ENCODE results near the gene SEC62. TPM values are rescaled to one million over a fixed set of nuclear protein-coding genes. Genes with fewer than 3 reads are reported as not detected.

Gene SEC62
- total and polyA plus RNA-seq, 4 donors, result 69.3 to 125 (median 95.1) TPM

DNA sequence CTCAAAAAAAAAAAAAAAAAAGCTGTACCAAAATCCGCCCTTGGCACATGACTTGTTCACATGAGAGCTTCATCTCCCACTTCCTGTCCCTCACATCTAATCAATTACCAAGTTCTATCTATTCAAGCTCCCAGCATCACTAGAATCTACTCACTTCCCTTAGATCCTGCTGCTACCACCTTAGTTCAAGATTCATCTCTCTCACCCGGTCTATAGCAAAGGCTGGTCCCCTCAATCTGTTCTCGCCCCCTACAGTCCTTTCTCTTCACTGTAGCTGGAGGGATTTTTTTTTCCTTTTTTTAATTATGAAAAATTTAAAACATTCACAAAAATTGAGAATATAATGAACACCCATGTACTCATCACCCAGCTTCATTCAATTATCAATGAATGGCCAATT, 54.5 kb downstream of the SEC62 start:
- Histone ChIP-seq H3K4me1 (ENCODE audit: control insufficient read depth in 1 of 2, insufficient read depth in 2 of 2, low read length in 2 of 2) (no peaks in the 10 kb centered on the region), H3K27ac (ENCODE audit: low read depth in 1 of 2, low read length in 2 of 2) (no peak overlapping the region), H3K36me3 (ENCODE audit: control insufficient read depth in 1 of 2, insufficient read depth in 2 of 2, low read length in 1 of 2) (no peaks in the 10 kb centered on the region), H3K4me3 (ENCODE audit: low read length in 2 of 2) (no peak overlapping the region), H3K27me3 (ENCODE audit: control insufficient read depth in 1 of 2, insufficient read depth in 2 of 2, low read length in 1 of 2) (no peaks in the 10 kb centered on the region), H3K9me3 (ENCODE audit: control insufficient read depth, low read length) (no peaks in the 10 kb centered on the region)
- ATAC-seq (ENCODE audit: low FRiP score) (no peak), DNase-seq (no peak)
- intact Hi-C loops (cut with DNase I), result no loop called here
- WGBS, 2 donors, result 89 to 93% methylated on average over 3 of the region's 3 CpGs

DNA sequence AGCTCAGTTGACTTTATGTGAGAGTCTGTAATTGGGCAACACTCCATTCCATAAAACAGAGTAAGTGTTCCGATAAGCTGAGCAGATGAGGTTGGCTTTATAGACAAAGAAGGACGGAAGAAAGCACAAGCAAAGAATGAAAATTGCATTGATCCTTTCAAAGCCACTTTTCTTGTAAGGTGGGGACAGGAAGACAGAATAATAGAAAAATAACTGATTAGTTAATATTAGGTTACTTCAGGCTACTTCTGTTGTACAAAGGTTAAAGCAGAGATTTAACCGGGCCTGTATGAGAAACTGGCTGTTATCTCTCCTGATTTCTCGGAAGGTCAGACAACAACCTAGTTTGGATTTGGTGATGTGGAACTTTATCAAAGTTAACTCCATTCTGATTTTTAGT, 55.7 kb downstream of the SEC62 start:
- H3K4me3 ChIP-seq (ENCODE audit: low read length in 2 of 2), result no peak overlapping the region
- WGBS, 2 donors, result 93 to 94% methylated on average over 4 of the region's 4 CpGs
- intact Hi-C loops (cut with DNase I), result no loop called here
- H3K36me3 ChIP-seq (ENCODE audit: control insufficient read depth in 1 of 2, insufficient read depth in 2 of 2, low read length in 1 of 2), result no peaks in the 10 kb centered on the region
- no peak overlapping the region for H3K27ac ChIP-seq (ENCODE audit: low read depth in 1 of 2, low read length in 2 of 2)
- ATAC-seq (ENCODE audit: low FRiP score) (no peak), DNase-seq (no peak)
- no peaks in the 10 kb centered on the region for H3K9me3 ChIP-seq (ENCODE audit: control insufficient read depth, low read length)
- H3K27me3 ChIP-seq (ENCODE audit: control insufficient read depth in 1 of 2, insufficient read depth in 2 of 2, low read length in 1 of 2), result no peaks in the 10 kb centered on the region
- H3K4me1 ChIP-seq (ENCODE audit: control insufficient read depth in 1 of 2, insufficient read depth in 2 of 2, low read length in 2 of 2), result no peaks in the 10 kb centered on the region

DNA sequence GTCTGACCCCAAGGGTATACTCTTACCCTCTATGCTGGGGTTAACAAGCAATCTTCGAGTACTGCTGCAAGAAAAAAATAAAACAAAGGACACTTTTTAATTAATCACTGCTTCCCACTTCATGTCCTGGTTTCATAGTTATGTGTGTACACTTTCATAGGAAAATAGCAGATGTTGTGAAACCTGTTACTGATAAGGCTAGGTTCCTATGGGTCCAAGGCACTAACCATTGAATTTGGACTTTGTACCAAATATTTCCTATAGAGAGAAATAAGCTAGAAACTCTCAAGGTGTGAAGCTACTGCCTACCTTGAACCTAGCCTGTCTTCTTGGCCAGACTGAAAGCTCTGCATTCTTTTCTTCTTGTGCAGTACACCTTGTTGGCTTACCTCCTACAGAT, 56.6 kb downstream of the SEC62 start:
- no peak overlapping the region for H3K27ac ChIP-seq (ENCODE audit: low read depth in 1 of 2, low read length in 2 of 2)
- intact Hi-C loops (cut with DNase I), result no loop called here
- WGBS, 2 donors, result 86 to 88% methylated on average over 1 of the region's 1 CpG
- DNase-seq (no peak), ATAC-seq (ENCODE audit: low FRiP score) (no peak)
- no peaks in the 10 kb centered on the region for H3K36me3 ChIP-seq (ENCODE audit: control insufficient read depth in 1 of 2, insufficient read depth in 2 of 2, low read length in 1 of 2)
- no peaks in the 10 kb centered on the region for H3K9me3 ChIP-seq (ENCODE audit: control insufficient read depth, low read length)
- H3K27me3 ChIP-seq (ENCODE audit: control insufficient read depth in 1 of 2, insufficient read depth in 2 of 2, low read length in 1 of 2), result no peaks in the 10 kb centered on the region
- H3K4me1 ChIP-seq (ENCODE audit: control insufficient read depth in 1 of 2, insufficient read depth in 2 of 2, low read length in 2 of 2), result no peaks in the 10 kb centered on the region
- H3K4me3 ChIP-seq (ENCODE audit: low read length in 2 of 2), result no peak overlapping the region

DNA sequence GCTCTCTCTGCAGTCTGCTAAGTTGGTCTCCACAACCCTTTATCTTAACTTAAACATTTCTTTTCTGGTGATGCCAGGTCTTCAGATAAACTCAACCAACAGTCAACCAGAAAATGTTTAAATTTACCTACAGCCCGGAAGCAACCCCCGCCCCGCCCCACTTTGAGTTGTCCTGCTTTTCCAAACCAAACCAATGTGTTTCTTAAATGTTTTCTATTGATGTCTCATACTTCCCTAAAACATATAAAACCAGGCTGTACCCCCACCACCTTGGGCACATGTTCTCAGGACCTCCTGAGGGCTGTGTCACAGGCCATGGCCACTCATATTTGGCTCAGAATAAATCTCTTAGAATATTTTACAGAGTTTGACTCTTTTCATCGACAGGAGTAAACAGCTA, 58.0 kb downstream of the SEC62 start:
- no peak for DNase-seq
- WGBS, 2 donors, result 85 to 92% methylated on average over 4 of the region's 4 CpGs
- Histone ChIP-seq H3K4me1 (ENCODE audit: control insufficient read depth in 1 of 2, insufficient read depth in 2 of 2, low read length in 2 of 2) (no peaks in the 10 kb centered on the region), H3K9me3 (ENCODE audit: control insufficient read depth, low read length) (no peaks in the 10 kb centered on the region), H3K27ac (ENCODE audit: low read depth in 1 of 2, low read length in 2 of 2) (no peak overlapping the region), H3K4me3 (ENCODE audit: low read length in 2 of 2) (no peak overlapping the region), H3K36me3 (ENCODE audit: control insufficient read depth in 1 of 2, insufficient read depth in 2 of 2, low read length in 1 of 2) (no peaks in the 10 kb centered on the region), H3K27me3 (ENCODE audit: control insufficient read depth in 1 of 2, insufficient read depth in 2 of 2, low read length in 1 of 2) (no peaks in the 10 kb centered on the region)
- intact Hi-C loops (cut with DNase I), result no loop called here
- ATAC-seq (ENCODE audit: low FRiP score), result no peak

DNA sequence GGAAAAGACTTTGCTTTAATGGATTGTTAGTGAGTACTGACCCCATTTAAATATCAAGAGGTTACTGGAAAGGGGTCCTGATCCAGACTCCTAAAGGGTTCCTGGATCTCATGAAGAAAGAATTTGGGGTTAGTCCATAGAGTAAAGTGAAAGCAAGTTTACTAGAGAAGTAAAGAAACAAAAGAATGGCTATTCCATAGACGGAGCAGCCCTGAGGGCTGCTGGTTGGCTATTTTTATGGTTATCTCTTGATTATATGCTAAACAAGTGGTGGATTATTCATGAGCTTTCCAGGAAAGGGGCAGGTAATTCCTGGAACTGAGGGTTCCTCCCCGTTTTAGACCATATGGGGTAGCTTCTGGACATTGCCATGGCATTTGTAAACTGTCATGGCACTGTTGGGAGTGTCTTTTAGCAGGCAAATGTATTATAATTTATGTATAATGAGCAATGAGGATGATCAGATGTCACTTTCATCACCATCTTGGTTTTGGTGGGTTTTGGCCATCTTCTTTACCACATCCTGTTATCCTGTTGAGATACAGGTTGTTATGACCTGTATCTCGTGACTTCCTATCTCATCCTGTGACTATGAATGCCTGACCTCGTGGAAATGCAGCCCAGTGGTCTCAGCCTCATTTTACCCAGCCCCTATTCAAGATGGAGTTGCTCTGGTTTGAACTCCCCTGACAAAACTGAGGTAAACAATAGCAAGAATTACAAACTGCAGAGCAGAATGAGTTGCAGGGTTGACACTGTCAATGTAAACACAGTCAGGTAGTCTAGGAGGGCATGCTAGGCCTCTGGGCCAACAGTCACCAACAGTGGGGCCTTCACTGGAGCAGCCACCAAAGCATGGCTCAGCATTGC, 60.9 kb downstream of the SEC62 start:
- intact Hi-C loops (cut with DNase I), result no loop called here
- 76 to 86% methylated on average over 4 of the region's 4 CpGs for WGBS, 2 donors
- H3K9me3 ChIP-seq (ENCODE audit: control insufficient read depth, low read length), result no peaks in the 10 kb centered on the region
- no peak for DNase-seq
- no peaks in the 10 kb centered on the region for H3K36me3 ChIP-seq (ENCODE audit: control insufficient read depth in 1 of 2, insufficient read depth in 2 of 2, low read length in 1 of 2)
- H3K27ac ChIP-seq (ENCODE audit: low read depth in 1 of 2, low read length in 2 of 2), result no peak overlapping the region
- peaks cover 0 to 2% of the 10 kb centered on the region in 2 donors for H3K27me3 ChIP-seq (ENCODE audit: control insufficient read depth in 1 of 2, insufficient read depth in 2 of 2, low read length in 1 of 2)
- ATAC-seq (ENCODE audit: low FRiP score), result no peak
- H3K4me3 ChIP-seq (ENCODE audit: low read length in 2 of 2), result no peak overlapping the region
- H3K4me1 ChIP-seq (ENCODE audit: control insufficient read depth in 1 of 2, insufficient read depth in 2 of 2, low read length in 2 of 2), result no peaks in the 10 kb centered on the region

DNA sequence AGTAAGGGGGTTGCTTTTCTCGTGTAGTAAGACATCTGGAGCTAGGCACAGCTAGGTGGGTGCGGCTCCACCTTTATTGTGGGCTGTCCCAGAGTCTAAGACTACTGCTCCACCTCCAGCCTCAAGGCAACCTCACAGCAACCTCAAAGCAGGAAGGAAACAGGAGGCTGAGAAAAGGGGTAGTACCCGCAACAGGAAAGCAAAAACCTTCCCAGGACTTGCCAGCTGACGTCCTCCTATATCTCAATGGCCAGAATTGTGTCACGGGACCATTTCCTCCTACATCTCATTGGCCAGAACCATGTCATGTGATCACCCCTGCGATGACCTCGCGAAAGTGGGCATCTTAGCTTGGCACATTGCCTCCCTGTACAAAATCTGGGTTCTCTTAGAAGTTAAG, 66.9 kb downstream of the SEC62 start:
- H3K27ac ChIP-seq (ENCODE audit: low read depth in 1 of 2, low read length in 2 of 2), result no peak overlapping the region
- H3K9me3 ChIP-seq (ENCODE audit: control insufficient read depth, low read length), result no peaks in the 10 kb centered on the region
- H3K4me3 ChIP-seq (ENCODE audit: low read length in 2 of 2), result no peak overlapping the region
- peaks cover 0 to 2% of the 10 kb centered on the region in 2 donors for H3K27me3 ChIP-seq (ENCODE audit: control insufficient read depth in 1 of 2, insufficient read depth in 2 of 2, low read length in 1 of 2)
- no peaks in the 10 kb centered on the region for H3K4me1 ChIP-seq (ENCODE audit: control insufficient read depth in 1 of 2, insufficient read depth in 2 of 2, low read length in 2 of 2)
- DNase-seq (no peak), ATAC-seq (ENCODE audit: low FRiP score) (no peak)
- no peaks in the 10 kb centered on the region for H3K36me3 ChIP-seq (ENCODE audit: control insufficient read depth in 1 of 2, insufficient read depth in 2 of 2, low read length in 1 of 2)
- WGBS, 2 donors, result 82 to 84% methylated on average over 8 of the region's 8 CpGs
- intact Hi-C loops (cut with DNase I), result no loop called here

DNA sequence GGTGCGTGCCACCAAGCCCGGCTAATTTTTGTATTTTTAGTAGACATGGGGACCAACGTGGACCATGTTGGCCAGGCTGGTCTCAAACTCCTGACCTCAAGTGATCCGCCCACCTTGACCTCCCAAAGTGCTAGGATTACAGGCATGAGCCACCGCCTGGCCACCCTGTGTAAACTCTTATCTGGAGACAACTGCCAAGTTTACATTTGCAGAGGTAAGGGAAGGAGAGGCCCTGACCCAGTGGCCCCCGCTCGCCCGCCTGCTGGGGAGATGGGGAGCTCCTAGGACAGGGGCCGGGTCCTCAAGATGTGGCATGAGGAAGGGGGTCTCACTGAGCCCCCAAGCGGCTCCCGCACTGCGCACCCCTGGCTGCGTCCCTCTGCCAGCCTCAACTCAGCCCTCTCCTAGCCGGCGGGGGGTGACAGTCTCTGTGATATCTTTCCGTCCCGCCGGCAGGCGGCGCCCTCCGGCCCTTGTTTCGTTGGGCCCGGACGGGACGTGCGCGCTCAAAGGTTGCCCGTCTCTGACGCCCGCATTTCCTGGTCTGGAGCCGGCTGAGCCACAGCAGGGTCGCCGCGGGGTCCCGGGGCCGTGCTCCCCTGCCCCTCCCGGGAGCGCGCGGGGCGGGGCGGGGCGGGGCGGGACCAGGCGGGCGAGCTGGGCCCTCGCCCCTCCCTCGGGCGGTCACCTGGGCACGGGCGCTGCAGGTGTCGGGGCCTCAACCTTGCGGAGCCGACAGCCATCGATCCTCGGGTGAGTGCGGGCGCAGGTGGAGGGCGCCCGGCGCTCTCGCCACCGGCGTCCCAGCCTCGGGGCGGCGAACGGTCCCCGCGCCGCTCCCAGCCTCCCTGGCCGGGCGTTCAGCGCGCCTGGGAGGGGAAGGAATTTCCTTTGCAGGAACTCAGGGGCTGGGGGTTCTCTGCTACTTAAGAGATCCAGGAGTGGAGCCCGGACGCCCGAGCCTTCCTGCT, 71.1 kb downstream of the SEC62 start, which contains the start of gene GPR160:
Gene GPR160 (plus strand): TSS at position 533 of the 971 bp plus-strand sequence. CDS start 45,978 bp downstream, outside the sequence.
- no peak within 1 kb of the TSS for H3K27ac ChIP-seq (ENCODE audit: low read depth in 1 of 2, low read length in 2 of 2)
- H3K9me3 ChIP-seq (ENCODE audit: control insufficient read depth, low read length), result no peaks in the 10 kb centered on the region
- intact Hi-C loops (cut with DNase I), result no loop called here
- no peaks in the 10 kb centered on the region for H3K27me3 ChIP-seq (ENCODE audit: control insufficient read depth in 1 of 2, insufficient read depth in 2 of 2, low read length in 1 of 2)
- peak within 1 kb of the TSS; percentile 30 to 34 for H3K4me3 ChIP-seq (ENCODE audit: low read length in 2 of 2)
- H3K4me1 ChIP-seq (ENCODE audit: control insufficient read depth in 1 of 2, insufficient read depth in 2 of 2, low read length in 2 of 2), result no peaks in the 10 kb centered on the region
- WGBS, 2 donors, result 5% methylated on average over 64 to 78 of the region's 78 CpGs
- DNase-seq, result peak; percentile 85 to 89
- peak; percentile 44 for ATAC-seq (ENCODE audit: low FRiP score)
- H3K36me3 ChIP-seq (ENCODE audit: control insufficient read depth in 1 of 2, insufficient read depth in 2 of 2, low read length in 1 of 2), result no peaks in the 10 kb centered on the region

DNA sequence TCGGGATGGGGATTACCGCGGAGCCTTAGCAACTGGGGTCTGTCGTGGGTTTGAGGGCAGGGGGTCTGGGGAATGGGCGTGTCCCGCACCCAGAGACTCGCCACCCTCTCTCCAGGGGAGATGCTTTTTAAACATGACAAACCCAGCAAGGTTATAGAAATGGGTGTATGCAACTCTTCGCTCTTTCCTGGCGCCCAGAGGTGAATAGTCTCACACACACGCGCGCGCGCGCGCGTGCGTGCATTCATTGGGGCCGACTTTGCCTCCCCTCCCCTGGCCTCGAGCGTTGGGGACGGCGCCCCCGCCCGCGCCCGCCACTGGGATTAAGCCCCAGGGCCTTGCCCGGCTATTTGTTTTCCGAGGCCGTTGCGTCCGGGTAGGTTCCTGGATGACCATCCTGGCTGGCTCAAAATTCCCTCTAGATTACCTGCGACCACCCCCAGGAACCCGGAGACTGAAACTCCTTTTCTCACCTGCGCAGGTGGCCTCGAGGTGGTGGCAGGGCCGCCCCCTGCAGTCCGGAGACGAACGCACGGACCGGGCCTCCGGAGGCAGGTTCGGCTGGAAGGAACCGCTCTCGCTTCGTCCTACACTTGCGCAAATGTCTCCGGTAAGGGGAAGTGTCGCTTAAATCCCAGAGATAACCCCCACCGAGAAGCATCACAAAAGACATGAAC, 72.0 kb downstream of the SEC62 start:
- Histone ChIP-seq H3K4me3 (ENCODE audit: low read length in 2 of 2) (peak overlapping the region in 1 of 2 donors; percentile 34), H3K9me3 (ENCODE audit: control insufficient read depth, low read length) (no peaks in the 10 kb centered on the region), H3K4me1 (ENCODE audit: control insufficient read depth in 1 of 2, insufficient read depth in 2 of 2, low read length in 2 of 2) (no peaks in the 10 kb centered on the region), H3K27me3 (ENCODE audit: control insufficient read depth in 1 of 2, insufficient read depth in 2 of 2, low read length in 1 of 2) (no peaks in the 10 kb centered on the region), H3K36me3 (ENCODE audit: control insufficient read depth in 1 of 2, insufficient read depth in 2 of 2, low read length in 1 of 2) (no peaks in the 10 kb centered on the region), H3K27ac (ENCODE audit: low read depth in 1 of 2, low read length in 2 of 2) (no peak overlapping the region)
- intact Hi-C loops (cut with DNase I), result no loop called here
- WGBS, 2 donors, result 2 to 4% methylated on average over 51 of the region's 51 CpGs
- peak; percentile 30 for ATAC-seq (ENCODE audit: low FRiP score)
- no peak for DNase-seq
